Astrocyte (in vitro differentiated cells and primary cell): ENCODE data around the gene LYPD4. TPM values are rescaled to one million over a fixed set of nuclear protein-coding genes. Genes with fewer than 3 reads are reported as not detected.

ENCODE experiments used
- DNase-seq: peaks from one replicate; pipeline ENCODE4 v3.0.0-alpha.2; 2010; ENCODE audit warnings: low read depth
- FAIRE-seq: peaks from 2 replicates; lab custom pipeline; 2011; peaks lifted over from hg19 to GRCh38; lab: Jason Lieb, UNC
- H2AFZ ChIP-seq: 2 replicates; pipeline ENCODE4 v1.6.0; 2012; ENCODE audit warnings: low read depth, low read length, inconsistent platforms
- H3K27ac ChIP-seq: 2 replicates; pipeline ENCODE4 v1.5.1; 2011; ENCODE audit warnings: low read depth, low read length, inconsistent platforms
- H3K27me3 ChIP-seq: 2 replicates; pipeline ENCODE4 v1.6.0; 2011; ENCODE audit warnings: low read length, inconsistent platforms; ENCODE audit not compliant: insufficient read depth
- H3K36me3 ChIP-seq: 2 replicates; pipeline ENCODE4 v1.5.1; 2011; ENCODE audit warnings: low read length, inconsistent platforms; ENCODE audit not compliant: insufficient read depth
- H3K4me1 ChIP-seq: 2 replicates; pipeline ENCODE4 v1.5.1; 2011; ENCODE audit warnings: low read length, inconsistent platforms; ENCODE audit not compliant: insufficient read depth
- H3K4me2 ChIP-seq: 2 replicates; pipeline ENCODE4 v1.6.0; 2012; ENCODE audit warnings: low read length, inconsistent platforms
- H3K4me3 ChIP-seq: 2 replicates; pipeline ENCODE4 v1.5.1; 2011; ENCODE audit warnings: low read depth, mild to moderate bottlenecking, low read length, inconsistent platforms; ENCODE audit not compliant: insufficient read depth
- H3K79me2 ChIP-seq: 2 replicates; pipeline ENCODE4 v1.6.0; 2012; ENCODE audit warnings: mild to moderate bottlenecking, low read length, inconsistent platforms; ENCODE audit not compliant: insufficient read depth
- H3K9ac ChIP-seq: 2 replicates; pipeline ENCODE4 v1.6.0; 2012; ENCODE audit warnings: mild to moderate bottlenecking, low read length, inconsistent platforms
- H3K9me3 ChIP-seq: 2 replicates; pipeline ENCODE4 v1.5.1; 2012; ENCODE audit warnings: low read depth, mild to moderate bottlenecking, low read length, inconsistent platforms; ENCODE audit not compliant: insufficient read depth
- H4K20me1 ChIP-seq: 2 replicates; pipeline ENCODE4 v1.6.0; 2012; ENCODE audit warnings: low read length, inconsistent platforms; ENCODE audit not compliant: insufficient read depth
- H3K27ac Mint-ChIP-seq: one replicate; pipeline ENCODE4 v1.8.0; 2021; ENCODE audit warnings: mild to moderate bottlenecking, mixed read lengths; ENCODE audit not compliant: unreplicated experiment
- H3K27me3 Mint-ChIP-seq: one replicate; pipeline ENCODE4 v1.8.0; 2021; ENCODE audit warnings: low read depth, mixed read lengths; ENCODE audit not compliant: unreplicated experiment
- H3K36me3 Mint-ChIP-seq: one replicate; pipeline ENCODE4 v1.8.0; 2021; ENCODE audit warnings: low read depth, mixed read lengths; ENCODE audit not compliant: unreplicated experiment
- H3K4me1 Mint-ChIP-seq: one replicate; pipeline ENCODE4 v1.8.0; 2021; ENCODE audit warnings: low read depth, mixed read lengths; ENCODE audit not compliant: unreplicated experiment
- H3K4me3 Mint-ChIP-seq: one replicate; pipeline ENCODE4 v1.8.0; 2021; ENCODE audit warnings: mild to moderate bottlenecking, moderate library complexity, mixed read lengths; ENCODE audit not compliant: unreplicated experiment
- H3K9me3 Mint-ChIP-seq: one replicate; pipeline ENCODE4 v1.8.0; 2021; ENCODE audit warnings: mild to moderate bottlenecking, mixed read lengths; ENCODE audit not compliant: unreplicated experiment
- EZH2 ChIP-seq: IDR thresholded peaks from 2 replicates; pipeline ENCODE4 v1.6.1; 2012; ENCODE audit warnings: mild to moderate bottlenecking, low read length, inconsistent platforms; ENCODE audit not compliant: insufficient read depth
- total RNA-seq: library from RNA; stranded (reverse); gene quantifications from 2 replicates; pipeline ENCODE4 v1.2.1, GENCODE V29; 2021
- TF ChIP-seq, protein P1 (sequence below): IDR thresholded peaks from 2 replicates; pipeline ENCODE4 v1.5.1; 2011; ENCODE audit warnings: low read depth, mild to moderate bottlenecking, inconsistent platforms, low read length, moderate library complexity; ENCODE audit not compliant: insufficient read depth

LYPD4 gene
- total RNA-seq, 1 donor from 2014 or later = not detected

DNA sequence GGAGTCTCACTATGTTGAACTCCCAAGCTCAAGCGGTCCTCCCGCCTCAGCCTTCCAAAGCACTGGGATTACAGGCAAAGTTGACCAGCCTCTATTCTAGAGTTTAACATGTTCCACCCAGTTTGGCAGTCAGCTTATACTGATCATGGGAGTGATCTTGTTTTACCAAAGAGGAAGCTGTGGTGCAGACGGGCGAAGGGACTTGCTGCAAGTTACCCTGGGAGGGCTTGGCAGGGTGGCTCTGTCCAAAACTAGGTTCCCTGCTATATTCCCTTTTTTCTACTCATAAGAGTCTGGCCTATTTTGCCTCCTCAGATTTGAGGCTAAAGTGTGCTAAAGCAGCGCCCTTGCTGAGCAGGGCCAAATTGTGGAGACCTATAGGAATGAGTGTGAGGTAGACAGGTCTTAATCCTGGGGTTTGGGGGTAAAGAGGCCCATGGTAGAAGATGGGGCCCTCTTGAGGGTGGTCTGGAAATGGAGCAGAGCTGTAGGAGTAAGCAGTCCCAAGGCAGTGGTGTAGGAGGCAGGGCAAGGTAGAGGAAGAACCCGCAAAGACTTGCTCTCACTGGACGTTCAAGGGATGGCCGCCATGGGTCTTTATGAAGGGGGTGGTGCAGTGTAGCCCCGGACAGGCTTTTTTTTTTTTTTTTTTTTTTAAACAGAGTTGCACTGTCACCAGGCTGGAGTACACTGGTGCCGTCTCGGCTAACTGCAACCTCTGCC lies 18.9 kb upstream of the LYPD4 start:
- peaks cover 46% of the 10 kb centered on the region for H3K36me3 Mint-ChIP-seq
- peaks cover 37% of the 10 kb centered on the region for H3K4me1 Mint-ChIP-seq
- peaks cover 80% of the 10 kb centered on the region for H3K79me2 ChIP-seq
- no peaks in the 10 kb centered on the region for H3K27me3 ChIP-seq
- H3K36me3 ChIP-seq = peaks cover 58% of the 10 kb centered on the region
- H3K27ac ChIP-seq = no peak overlapping the region
- H3K9me3 ChIP-seq = no peaks in the 10 kb centered on the region
- no peaks in the 10 kb centered on the region for H3K27me3 Mint-ChIP-seq
- DNase-seq = no peak
- H3K4me3 ChIP-seq = no peak overlapping the region
- H3K4me2 ChIP-seq = peak overlapping the region; percentile 97
- peak overlapping the region; percentile 99 for H3K4me3 Mint-ChIP-seq
- no peak for TF ChIP-seq EZH2
- TF ChIP-seq, protein P1, sequence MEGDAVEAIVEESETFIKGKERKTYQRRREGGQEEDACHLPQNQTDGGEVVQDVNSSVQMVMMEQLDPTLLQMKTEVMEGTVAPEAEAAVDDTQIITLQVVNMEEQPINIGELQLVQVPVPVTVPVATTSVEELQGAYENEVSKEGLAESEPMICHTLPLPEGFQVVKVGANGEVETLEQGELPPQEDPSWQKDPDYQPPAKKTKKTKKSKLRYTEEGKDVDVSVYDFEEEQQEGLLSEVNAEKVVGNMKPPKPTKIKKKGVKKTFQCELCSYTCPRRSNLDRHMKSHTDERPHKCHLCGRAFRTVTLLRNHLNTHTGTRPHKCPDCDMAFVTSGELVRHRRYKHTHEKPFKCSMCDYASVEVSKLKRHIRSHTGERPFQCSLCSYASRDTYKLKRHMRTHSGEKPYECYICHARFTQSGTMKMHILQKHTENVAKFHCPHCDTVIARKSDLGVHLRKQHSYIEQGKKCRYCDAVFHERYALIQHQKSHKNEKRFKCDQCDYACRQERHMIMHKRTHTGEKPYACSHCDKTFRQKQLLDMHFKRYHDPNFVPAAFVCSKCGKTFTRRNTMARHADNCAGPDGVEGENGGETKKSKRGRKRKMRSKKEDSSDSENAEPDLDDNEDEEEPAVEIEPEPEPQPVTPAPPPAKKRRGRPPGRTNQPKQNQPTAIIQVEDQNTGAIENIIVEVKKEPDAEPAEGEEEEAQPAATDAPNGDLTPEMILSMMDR = no peak
- H3K9me3 Mint-ChIP-seq = no peaks in the 10 kb centered on the region
- peaks cover 32% of the 10 kb centered on the region for H3K4me1 ChIP-seq
- peak overlapping the region; percentile 78 for H3K27ac Mint-ChIP-seq
- no peak for FAIRE-seq
- no peak overlapping the region for H2AFZ ChIP-seq
- H3K9ac ChIP-seq = peak overlapping the region; percentile 100
- peaks cover 77% of the 10 kb centered on the region for H4K20me1 ChIP-seq

DNA sequence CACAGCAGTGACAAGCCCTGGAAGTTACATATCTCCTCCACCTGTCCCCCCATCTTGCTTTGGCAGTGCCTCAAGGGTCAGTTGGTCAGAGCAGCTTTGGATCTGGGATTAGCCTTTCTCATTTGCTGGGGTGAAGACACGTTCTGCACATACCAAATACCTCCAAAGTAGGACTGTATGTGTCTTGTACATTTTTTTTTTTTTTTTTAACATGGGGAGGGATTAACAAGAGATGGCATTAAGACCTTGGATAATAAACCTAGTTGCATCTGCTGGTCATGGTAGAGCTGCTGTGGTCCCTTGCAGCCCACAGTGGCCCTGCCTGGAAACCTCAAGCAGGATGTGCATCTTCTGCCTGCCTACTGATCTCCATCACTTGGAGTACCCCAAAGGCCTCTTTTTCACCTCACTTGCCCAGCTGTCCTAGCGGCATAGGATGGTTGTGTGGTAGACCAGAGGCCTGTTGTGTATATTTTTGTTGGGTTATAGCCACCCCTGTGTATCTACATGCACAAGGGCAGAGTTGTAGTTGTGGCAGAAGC lies 18.0 kb upstream of the LYPD4 start:
- Mint-ChIP-seq H3K27ac (peak overlapping the region; percentile 99), H3K36me3 (peaks cover 40% of the 10 kb centered on the region), H3K4me1 (peaks cover 30% of the 10 kb centered on the region), H3K9me3 (no peaks in the 10 kb centered on the region), H3K4me3 (peak overlapping the region; percentile 99), H3K27me3 (no peaks in the 10 kb centered on the region)
- Histone ChIP-seq H3K27me3 (no peaks in the 10 kb centered on the region), H3K79me2 (peaks cover 72% of the 10 kb centered on the region), H3K4me1 (peaks cover 32% of the 10 kb centered on the region), H3K36me3 (peaks cover 50% of the 10 kb centered on the region), H3K4me3 (peak overlapping the region; percentile 96), H4K20me1 (peaks cover 68% of the 10 kb centered on the region), H3K4me2 (peak overlapping the region; percentile 97), H3K27ac (no peak overlapping the region), H3K9ac (peak overlapping the region; percentile 100), H3K9me3 (no peaks in the 10 kb centered on the region), H2AFZ (no peak overlapping the region)
- TF ChIP-seq, protein P1 = no peak
- no peak for TF ChIP-seq EZH2
- DNase-seq = no peak
- FAIRE-seq = no peak

DNA sequence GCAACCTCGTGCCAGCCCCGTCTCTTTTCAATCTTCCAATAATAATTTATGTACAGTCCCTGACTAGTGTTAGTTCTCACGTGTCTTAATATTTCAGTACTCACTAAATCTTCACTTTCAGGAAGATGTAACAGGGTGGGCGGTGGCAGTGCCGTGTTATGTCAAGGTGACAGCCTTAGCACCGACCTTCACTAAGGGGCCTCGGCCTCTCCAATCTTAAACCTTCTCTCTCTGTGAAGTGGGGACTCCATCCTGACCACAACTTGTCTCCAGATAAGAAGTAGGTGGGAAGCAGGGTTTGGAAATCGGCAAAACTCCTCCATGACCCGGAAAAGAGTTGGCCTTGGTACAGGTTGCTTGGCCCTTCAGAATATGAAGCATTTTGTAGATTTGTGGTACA lies 17.4 kb upstream of the LYPD4 start:
- peak overlapping the region; percentile 97 for H3K4me2 ChIP-seq
- TF ChIP-seq EZH2 = no peak
- TF ChIP-seq, protein P1 = no peak
- H3K27ac ChIP-seq = no peak overlapping the region
- no peak for FAIRE-seq
- Mint-ChIP-seq H3K27ac (peak overlapping the region; percentile 99), H3K27me3 (peaks cover 2% of the 10 kb centered on the region), H3K9me3 (no peaks in the 10 kb centered on the region), H3K4me3 (peak overlapping the region; percentile 99), H3K4me1 (peaks cover 30% of the 10 kb centered on the region), H3K36me3 (peaks cover 40% of the 10 kb centered on the region)
- no peak for DNase-seq
- peak overlapping the region; percentile 100 for H3K9ac ChIP-seq
- no peaks in the 10 kb centered on the region for H3K27me3 ChIP-seq
- H4K20me1 ChIP-seq = peaks cover 62% of the 10 kb centered on the region
- H3K36me3 ChIP-seq = peaks cover 44% of the 10 kb centered on the region
- H2AFZ ChIP-seq = no peak overlapping the region
- no peaks in the 10 kb centered on the region for H3K9me3 ChIP-seq
- peaks cover 66% of the 10 kb centered on the region for H3K79me2 ChIP-seq
- peaks cover 32% of the 10 kb centered on the region for H3K4me1 ChIP-seq
- H3K4me3 ChIP-seq = peak overlapping the region; percentile 96
